B cell (primary cell): Measurements from ENCODE around the gene TAF4. TPM values are rescaled to one million over a fixed set of nuclear protein-coding genes. Genes with fewer than 3 reads are reported as not detected.

Experiments used
- ATAC-seq: fragments of 200-7000 bp; cut with Tn5 transposase; one replicate; pipeline ENCODE4 v1.10.0; 2021; ENCODE audit warnings: low read depth, mild to moderate bottlenecking, moderate number of reproducible peaks, moderate library complexity
- CTCF ChIA-PET: fragments of 350-600 bp; sonication (Branson Sonifier 250); formaldehyde crosslinking; loops from one replicate; lab custom pipeline; 2021; ENCODE audit warnings: antibody characterized with exemption, inconsistent platforms; lab: Charles Lee
- POLR2A ChIA-PET: fragments of 350-600 bp; sonication (Branson Sonifier 250); formaldehyde crosslinking; loops from one replicate; lab custom pipeline; 2021; ENCODE audit warnings: antibody characterized with exemption; lab: Charles Lee
- DNase-seq: peaks from one replicate; pipeline ENCODE4 v3.0.0; 2013
- H2AFZ ChIP-seq: 2 replicates; pipeline ENCODE4 v1.6.1; 2012; ENCODE audit warnings: mild to moderate bottlenecking, low read depth, low read length; ENCODE audit not compliant: insufficient read depth, poor library complexity, severe bottlenecking
- H3K27ac ChIP-seq, 2 donors: 1 replicate in 1 of 2; 2 replicates in 1 of 2; pipeline ENCODE4 v1.5.1; 2012 to 2013; ENCODE audit warnings: low read length in 2 of 2, mild to moderate bottlenecking in 2 of 2, moderate library complexity in 1 of 2
- H3K27me3 ChIP-seq, 4 experiments: fragments of 200-600 bp in 1 of 4; sonication (generic) in 1 of 4; replicated peaks in 1 of 4; 1 replicate in 2 of 4; 2 replicates in 2 of 4; pipeline versions ENCODE4 v1.6.1 to v1.7.0; 2013 to 2016; ENCODE audit warnings: low read length in 3 of 4, mild to moderate bottlenecking in 2 of 4, mixed read lengths in 1 of 4, moderate library complexity in 1 of 4; ENCODE audit not compliant: insufficient read depth in 4 of 4, control insufficient read depth in 3 of 4; ENCODE audit errors: control extremely low read depth in 1 of 4
- H3K36me3 ChIP-seq, 2 experiments: replicated peaks in 1 of 2; 1 replicate in 1 of 2; 2 replicates in 1 of 2; pipeline versions ENCODE4 v1.6.1 to v1.7.1; 2013; ENCODE audit warnings: low read length in 1 of 2; ENCODE audit not compliant: insufficient read depth in 2 of 2, control insufficient read depth in 1 of 2; ENCODE audit errors: control extremely low read depth in 1 of 2, extremely low read depth in 1 of 2
- H3K4me1 ChIP-seq, 2 donors: fragments of 200-600 bp in 1 of 2; sonication (generic) in 1 of 2; 1 replicate in 1 of 2; 2 replicates in 1 of 2; pipeline versions ENCODE4 v1.5.1 to v1.6.1; 2013 to 2017; ENCODE audit warnings: low read length in 2 of 2; ENCODE audit not compliant: control insufficient read depth in 2 of 2, insufficient read depth in 2 of 2
- H3K4me2 ChIP-seq: replicated peaks from 2 replicates; pipeline ENCODE3; 2012; ENCODE audit warnings: mild to moderate bottlenecking, low read depth, low read length; ENCODE audit not compliant: poor library complexity, severe bottlenecking
- H3K4me3 ChIP-seq, 5 experiments: fragments of 200-600 bp in 1 of 5; sonication (generic) in 1 of 5; 1 replicate in 3 of 5; 2 replicates in 2 of 5; pipeline versions ENCODE4 v1.5.1 to v1.7.0; 2011 to 2016; ENCODE audit warnings: low read length in 4 of 5, mild to moderate bottlenecking in 4 of 5, low read depth in 2 of 5, control low read depth in 1 of 5, moderate library complexity in 1 of 5; ENCODE audit not compliant: insufficient read depth in 1 of 5; ENCODE audit errors: control extremely low read depth in 1 of 5, extremely low read depth in 1 of 5
- H3K79me2 ChIP-seq: fragments of 200-600 bp; sonication (generic); one replicate; pipeline ENCODE4 v1.6.0; 2016; ENCODE audit warnings: low read length; ENCODE audit not compliant: control insufficient read depth, insufficient read depth
- H3K9ac ChIP-seq: fragments of 200-600 bp; sonication (generic); 2 replicates; pipeline ENCODE4 v1.6.1; 2017; ENCODE audit warnings: mild to moderate bottlenecking, low read length, moderate library complexity
- H3K9me3 ChIP-seq, 3 donors: one replicate each; pipeline versions ENCODE4 v1.6.1 to v1.7.1; 2013; ENCODE audit warnings: low read length in 2 of 3; ENCODE audit not compliant: control insufficient read depth in 2 of 3, insufficient read depth in 1 of 3; ENCODE audit errors: control extremely low read depth in 1 of 3
- H4K20me1 ChIP-seq: 2 replicates; pipeline ENCODE4 v1.6.0; 2012; ENCODE audit warnings: mild to moderate bottlenecking, low read length; ENCODE audit not compliant: insufficient read depth, control insufficient read depth, poor library complexity, severe bottlenecking
- H3K27ac Mint-ChIP-seq: one replicate; pipeline ENCODE4 v1.8.0; 2021; ENCODE audit warnings: mixed read lengths
- H3K27me3 Mint-ChIP-seq: one replicate; pipeline ENCODE4 v1.8.0; 2021; ENCODE audit warnings: mixed read lengths
- H3K4me1 Mint-ChIP-seq: one replicate; pipeline ENCODE4 v1.8.0; 2021; ENCODE audit warnings: mixed read lengths
- H3K4me3 Mint-ChIP-seq: one replicate; pipeline ENCODE4 v1.8.0; 2021; ENCODE audit warnings: mixed read lengths
- H3K9me3 Mint-ChIP-seq: one replicate; pipeline ENCODE4 v1.8.0; 2022; ENCODE audit warnings: mixed read lengths; ENCODE audit not compliant: insufficient read depth
- CTCF ChIP-seq: fragments of 200-600 bp; IDR thresholded peaks from one replicate; pipeline ENCODE4 v1.8.0; 2022; ENCODE audit warnings: antibody characterized with exemption, mild to moderate bottlenecking
- EZH2 ChIP-seq: IDR thresholded peaks from 2 replicates; pipeline ENCODE4 v1.6.1; 2012; ENCODE audit warnings: borderline replicate concordance, low read depth, mild to moderate bottlenecking, moderate library complexity, low read length; ENCODE audit not compliant: insufficient read depth, poor library complexity, severe bottlenecking
- WGBS: methylation state at CpG from one replicate; pipeline ENCODE4 v1.1.5; 2013; ENCODE audit warnings: missing lambda C conversion rate; ENCODE audit not compliant: insufficient coverage; 5-methylcytosine and 5-hydroxymethylcytosine counted together
- intact Hi-C: fragments of 100-400 bp; cut with micrococcal nuclease; formaldehyde crosslinking; loops from one replicate; pipeline ENCODE4 v1.10.0; 2022
- polyA plus RNA-seq: library from polyadenylated mRNA; depleted of rRNA; stranded (reverse); fragments of >200 nt; gene quantifications from 2 replicates; pipeline ENCODE4 v1.2.3, GENCODE V29; 2012
- total RNA-seq, 2 donors: library from RNA; stranded (reverse); fragments of 120-200 nt in 1 of 2; gene quantifications; 1 replicate in 1 of 2; 2 replicates in 1 of 2; pipeline versions ENCODE4 v1.2.3 to v1.2.4, GENCODE V29; 2013 to 2022

Gene TAF4
- total and polyA plus RNA-seq, 2 donors (not counting 1 experiment from before 2014, with no cell fraction given): 13.9 to 39.5 TPM

DNA sequence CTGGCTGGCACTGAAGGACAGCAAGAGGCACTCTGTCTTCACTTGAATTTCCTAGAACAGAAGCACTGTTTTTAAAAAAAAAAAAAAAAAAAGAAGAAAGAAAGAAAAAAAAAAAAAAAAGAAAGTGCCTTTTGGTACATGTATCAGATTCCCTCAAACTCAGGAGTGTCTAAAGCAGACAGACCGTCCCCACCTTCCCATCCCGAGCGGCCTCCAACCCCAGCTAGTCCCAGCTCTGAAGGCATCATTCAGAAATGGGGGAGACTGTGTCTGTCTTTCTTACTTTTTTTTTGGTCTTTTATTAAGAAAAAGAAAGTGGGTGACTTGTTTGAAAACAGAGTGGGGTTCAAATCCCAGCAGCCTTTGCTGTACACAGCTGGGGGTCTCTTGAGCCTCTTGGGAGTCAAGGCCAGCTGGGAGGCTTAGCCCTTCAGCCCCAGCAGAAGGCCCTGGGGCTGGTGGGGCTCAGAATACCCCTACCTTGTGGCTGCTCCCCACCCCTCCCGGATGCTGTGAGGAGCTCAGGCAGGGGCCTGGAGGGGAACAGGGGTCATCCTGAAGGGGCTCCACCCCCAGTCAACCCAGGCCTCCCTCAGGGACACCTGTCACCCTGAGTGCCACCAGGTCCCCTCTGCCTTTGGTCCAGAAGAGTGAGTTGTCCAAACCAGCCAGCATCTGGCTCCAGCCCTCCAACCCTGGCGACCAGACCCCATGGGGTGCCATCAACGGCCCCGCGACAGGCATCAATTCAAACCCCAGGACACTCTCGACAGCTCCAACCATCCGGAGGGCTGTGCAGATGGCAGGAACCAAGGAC, 128.3 kb downstream of the TAF4 start:
- Histone ChIP-seq H3K4me2 (no peak overlapping the region), H3K9me3 (peaks cover 0 to 2% (median 0%) of the 10 kb centered on the region in 3 donors), H3K36me3 (no peaks in the 10 kb centered on the region), H3K4me1 (no peaks in the 10 kb centered on the region), H3K79me2 (no peaks in the 10 kb centered on the region), H2AFZ (no peak overlapping the region), H3K27ac (no peak overlapping the region), H3K4me3 (no peak overlapping the region), H3K27me3 (no peaks in the 10 kb centered on the region), H3K9ac (no peak overlapping the region), H4K20me1 (no peaks in the 10 kb centered on the region)
- H3K4me3 Mint-ChIP-seq: no peak overlapping the region
- no peak overlapping the region for H3K27ac Mint-ChIP-seq
- no peaks in the 10 kb centered on the region for H3K27me3 Mint-ChIP-seq
- intact Hi-C loops: no loop called here
- H3K4me1 Mint-ChIP-seq: no peaks in the 10 kb centered on the region
- ATAC-seq (no peak), DNase-seq (no peak)
- CTCF ChIA-PET: no interaction called here
- H3K9me3 Mint-ChIP-seq: no peaks in the 10 kb centered on the region
- TF ChIP-seq EZH2 (no peak), CTCF (no peak)
- POLR2A ChIA-PET: no interaction called here
- 86% methylated on average over 10 of the region's 10 CpGs for WGBS

DNA sequence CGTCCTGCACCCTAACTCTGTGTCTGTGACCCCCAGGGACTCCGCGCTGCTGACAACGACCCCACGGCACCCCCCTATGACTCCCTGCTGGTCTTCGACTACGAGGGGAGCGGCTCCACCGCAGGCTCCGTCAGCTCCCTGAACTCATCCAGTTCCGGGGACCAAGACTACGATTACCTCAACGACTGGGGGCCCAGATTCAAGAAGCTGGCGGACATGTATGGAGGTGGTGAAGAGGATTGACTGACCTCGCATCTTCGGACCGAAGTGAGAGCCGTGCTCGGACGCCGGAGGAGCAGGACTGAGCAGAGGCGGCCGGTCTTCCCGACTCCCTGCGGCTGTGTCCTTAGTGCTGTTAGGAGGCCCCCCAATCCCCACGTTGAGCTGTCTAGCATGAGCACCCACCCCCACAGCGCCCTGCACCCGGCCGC, 129.0 kb downstream of the TAF4 start:
- TF ChIP-seq EZH2 (no peak), CTCF (no peak)
- no peak for ATAC-seq
- H4K20me1 ChIP-seq: no peaks in the 10 kb centered on the region
- CTCF ChIA-PET: no interaction called here
- no peaks in the 10 kb centered on the region for H3K79me2 ChIP-seq
- no peak overlapping the region for H3K4me3 ChIP-seq
- no peak overlapping the region for H2AFZ ChIP-seq
- H3K4me1 ChIP-seq: no peaks in the 10 kb centered on the region
- POLR2A ChIA-PET: no interaction called here
- H3K9me3 ChIP-seq: peaks cover 0 to 2% (median 0%) of the 10 kb centered on the region in 3 donors
- no peaks in the 10 kb centered on the region for H3K36me3 ChIP-seq
- no peak overlapping the region for H3K9ac ChIP-seq
- Mint-ChIP-seq H3K4me3 (no peak overlapping the region), H3K27ac (no peak overlapping the region), H3K4me1 (no peaks in the 10 kb centered on the region), H3K9me3 (no peaks in the 10 kb centered on the region), H3K27me3 (no peaks in the 10 kb centered on the region)
- intact Hi-C loops: no loop called here
- no peak overlapping the region for H3K27ac ChIP-seq
- WGBS: 94% methylated on average over 18 of the region's 29 CpGs
- no peak overlapping the region for H3K4me2 ChIP-seq
- DNase-seq: no peak
- H3K27me3 ChIP-seq: no peaks in the 10 kb centered on the region
